Right ventricle myocardium superior (tissue), 1 donor: Measurements from ENCODE around the gene WDR27. TPM values are rescaled to one million over a fixed set of nuclear protein-coding genes. Genes with fewer than 3 reads are reported as not detected.
A peak's percentile ranks its signal among the peaks of the same experiment; 100 is the strongest.
"Not testable (repeated sequence)": the region's sequence is repeated elsewhere in the genome, so short reads cannot be mapped to it uniquely, and the experiment has no call there.

Source experiments
- ATAC-seq: fragments of 200-7000 bp; cut with Tn5 transposase; one replicate; pipeline ENCODE4 v1.9.1; 2020; ENCODE audit warnings: mild to moderate bottlenecking; ENCODE audit not compliant: poor library complexity
- DNase-seq: peaks from one replicate; pipeline ENCODE4 v3.0.0-alpha.2; 2020
- intact Hi-C: fragments of 100-400 bp; cut with DNase I; formaldehyde crosslinking; loops from one replicate; pipeline ENCODE4 v1.11.2; 2022
- total RNA-seq: library from RNA; stranded (reverse); fragmentation: NEBNext Ultra II Directional; extraction: Animal tissue kit (Norgen Biotek cat#: 25700); gene quantifications from one replicate; pipeline ENCODE4 v1.2.1, GENCODE V29; 2021
- donor health status: DM: no; HTN: yes; CAD: no; lungs with severe emphysema.

The WDR27 gene
- total RNA-seq, 1 donor from 2014 or later = 9.0 TPM

DNA sequence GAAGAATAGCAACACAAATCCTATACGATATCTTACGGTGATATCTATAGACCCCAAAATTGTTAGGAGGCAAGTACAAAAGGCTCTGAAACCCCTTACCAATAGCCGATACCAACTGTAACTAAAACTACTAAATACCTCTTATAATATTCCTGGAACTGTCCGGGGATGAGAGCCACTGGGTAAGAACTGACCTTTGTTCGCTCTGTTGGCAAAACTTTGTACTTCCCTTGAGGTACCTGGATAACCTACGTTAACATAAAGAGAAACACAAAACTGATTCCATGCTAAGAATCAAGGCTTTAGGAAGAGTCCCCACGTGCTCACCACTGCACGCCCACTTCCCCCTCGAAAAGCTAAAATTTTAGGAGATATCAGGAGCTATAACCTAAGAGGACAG is 12.8 kb upstream of the WDR27 start:
- intact Hi-C loops = no loop called here
- no peak for ATAC-seq

GRCh38 chr6:169714178-169714577 is 12.3 kb upstream of the WDR27 start:
- ATAC-seq (no peak), DNase-seq (no peak)
- intact Hi-C loops = no loop called here

More for the DNA sequence above, 12.8 kb upstream of the WDR27 start:
- DNase-seq = no peak

- intact Hi-C loops = no loop called here
- ATAC-seq = no peak
Observed at GRCh38 chr6:169710009-169710408, 8.2 kb upstream of the WDR27 start.

DNA sequence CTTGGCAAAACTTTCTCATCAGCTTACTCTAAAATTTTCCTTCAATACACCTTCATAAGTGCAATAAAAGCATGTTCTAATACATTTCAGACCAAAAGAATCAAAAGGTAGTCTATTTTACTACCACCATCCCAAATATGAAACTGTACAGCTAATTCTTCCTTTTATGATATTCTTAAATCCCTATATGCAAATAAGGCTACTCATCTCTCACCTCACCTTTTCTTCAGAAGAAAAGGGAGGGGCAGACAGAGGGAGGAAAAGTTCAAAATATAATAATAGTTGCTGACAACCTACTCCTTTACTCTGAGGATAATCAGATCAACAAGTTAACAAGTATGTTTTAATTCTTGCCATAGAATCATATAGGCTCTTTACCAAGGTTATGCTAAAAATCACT is 7.5 kb upstream of the WDR27 start:
- DNase-seq = no peak
- intact Hi-C loops = no loop called here
- ATAC-seq = no peak

More at GRCh38 chr6:169710009-169710408, 8.2 kb upstream of the WDR27 start:
- no peak for DNase-seq

GRCh38 chr6:169707772-169708171 is 5.9 kb upstream of the WDR27 start:
- no peak for DNase-seq

GRCh38 chr6:169702840-169703246 is 1.0 kb upstream of the WDR27 start:
- DNase-seq (no peak), ATAC-seq (no peak)
- intact Hi-C loops = no loop called here

More at GRCh38 chr6:169707772-169708171, 5.9 kb upstream of the WDR27 start:
- ATAC-seq = no peak
- intact Hi-C loops = no loop called here

DNA sequence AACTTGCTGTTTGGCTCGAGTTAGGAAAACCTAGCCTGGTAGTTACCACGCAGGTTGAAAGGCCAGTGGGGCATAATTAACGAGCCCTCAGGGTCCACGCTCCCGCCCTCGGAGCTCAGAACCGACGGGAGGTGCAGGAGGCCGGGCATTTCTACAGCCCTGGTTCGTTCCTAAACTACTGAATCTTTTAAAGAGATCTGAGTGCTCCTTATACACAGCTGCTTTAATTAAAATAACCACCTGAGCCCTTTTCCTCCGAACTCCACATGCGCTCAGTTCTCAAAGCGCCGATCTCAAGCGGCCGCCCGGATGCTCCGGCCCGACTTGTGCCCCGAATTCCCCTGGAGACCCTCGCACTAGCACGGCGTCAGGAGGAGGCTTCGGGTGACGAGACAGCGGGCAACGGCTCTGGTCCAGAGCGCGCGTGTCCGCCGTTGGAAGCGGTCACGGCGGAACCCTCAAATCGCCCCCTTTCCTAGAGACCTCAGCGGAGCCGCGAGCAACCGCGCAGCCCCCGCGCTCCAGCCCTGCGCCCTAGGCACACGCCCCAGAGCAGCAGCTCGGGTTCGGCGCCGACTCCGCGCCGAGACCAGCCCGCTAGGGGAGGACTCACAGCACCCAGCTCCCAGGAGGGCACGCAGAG is 397 bp downstream of the WDR27 start:
- intact Hi-C loops = no loop called here
- DNase-seq (no peak), ATAC-seq (peak; percentile 11)

GRCh38 chr6:169700296-169700695 is 1.5 kb downstream of the WDR27 start:
- no peak for DNase-seq
- ATAC-seq = no peak
- intact Hi-C loops = no loop called here

- ATAC-seq, intact Hi-C loops: not testable (repeated sequence)
- peak; percentile 43 for DNase-seq
Observed at GRCh38 chr6:169697115-169697514, 4.7 kb downstream of the WDR27 start.

DNA sequence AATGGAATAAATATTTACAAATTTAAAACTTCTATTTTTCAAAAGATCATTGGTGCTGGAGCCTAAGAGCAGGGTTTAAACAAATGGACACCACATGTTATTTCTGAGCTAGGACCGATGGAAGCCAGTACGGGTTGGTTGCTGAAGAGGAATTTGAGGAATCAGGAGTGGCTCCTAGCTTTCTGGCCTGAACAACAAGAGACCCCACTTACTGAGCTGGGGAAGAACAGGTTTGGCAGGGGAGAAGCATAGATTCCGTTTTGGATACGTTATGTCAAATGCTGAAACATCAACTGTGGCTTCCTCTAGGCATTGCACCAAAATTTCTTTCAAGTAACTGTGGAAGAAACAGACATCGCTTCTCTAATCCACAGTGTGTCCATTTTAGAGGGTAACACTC is 6.7 kb downstream of the WDR27 start:
- ATAC-seq = no peak
- no peak for DNase-seq
- intact Hi-C loops = no loop called here

GRCh38 chr6:169692516-169692915 is 9.3 kb downstream of the WDR27 start:
- ATAC-seq = no peak

GRCh38 chr6:169691260-169691659 is 10.6 kb downstream of the WDR27 start:
- DNase-seq (no peak), ATAC-seq (no peak)
- intact Hi-C loops = no loop called here

More at GRCh38 chr6:169692516-169692915, 9.3 kb downstream of the WDR27 start:
- intact Hi-C loops = no loop called here
- no peak for DNase-seq

DNA sequence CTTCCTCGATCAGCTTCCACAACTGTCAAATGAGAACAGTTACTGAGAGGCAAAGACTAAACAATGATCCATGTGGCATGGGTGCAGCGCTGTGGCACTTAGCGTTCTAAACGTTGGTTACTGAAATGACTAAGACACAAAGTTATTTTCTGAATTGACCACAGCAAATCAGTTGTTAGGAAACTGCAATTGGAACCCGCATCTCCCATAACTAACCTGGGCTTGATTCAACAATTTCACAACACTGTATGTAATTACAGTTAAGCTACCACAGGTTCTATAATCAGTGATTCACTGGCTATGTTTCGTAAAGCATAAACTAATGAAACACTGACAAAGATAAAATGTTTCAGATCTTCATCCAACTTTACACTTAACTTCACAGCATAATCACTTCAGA is 12.5 kb downstream of the WDR27 start:
- no peak for ATAC-seq
- intact Hi-C loops = no loop called here
- DNase-seq = no peak

DNA sequence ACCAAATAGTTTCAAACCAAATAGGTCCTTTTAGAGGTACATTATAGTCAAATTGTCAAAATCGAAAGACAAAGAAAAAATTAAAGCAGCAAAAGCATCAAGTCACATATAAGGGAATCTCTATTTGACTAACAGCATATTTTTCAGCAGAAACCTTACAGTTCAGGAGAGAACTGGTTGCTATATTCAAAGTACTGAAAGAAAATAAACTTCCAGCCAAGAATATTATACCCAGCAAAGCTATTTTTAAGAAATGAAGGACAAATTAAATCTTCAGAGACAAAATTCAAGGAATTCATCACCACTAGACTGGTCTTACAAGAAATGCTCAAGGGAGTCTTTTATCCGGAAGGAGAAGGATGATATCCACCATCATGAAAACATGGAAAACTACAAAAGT is 16.0 kb downstream of the WDR27 start:
- DNase-seq (no peak), ATAC-seq (no peak)
- intact Hi-C loops = no loop called here

GRCh38 chr6:169684056-169684455 is 17.8 kb downstream of the WDR27 start:
- no peak for ATAC-seq
- no peak for DNase-seq

DNA sequence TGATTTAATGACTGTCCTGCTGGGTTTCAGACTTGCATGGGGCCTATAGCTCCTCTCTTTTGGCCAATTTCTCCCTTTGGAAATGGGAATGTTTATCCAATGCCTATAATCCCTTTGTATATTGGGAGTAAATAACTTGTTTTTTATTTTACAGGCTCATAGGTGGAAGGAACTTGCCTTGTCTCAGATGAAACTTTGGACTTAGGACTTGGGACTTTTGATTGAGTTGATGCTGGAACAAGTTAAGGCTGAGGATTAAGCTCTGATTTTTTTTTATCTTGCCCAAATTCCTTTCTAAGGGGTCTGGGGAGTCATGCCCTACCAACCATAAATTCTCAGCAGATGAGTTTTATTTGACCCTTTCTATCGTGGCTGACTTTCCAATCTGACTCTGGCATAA is 23.5 kb downstream of the WDR27 start:
- intact Hi-C loops = no loop called here
- ATAC-seq = no peak
- no peak for DNase-seq

More at GRCh38 chr6:169684056-169684455, 17.8 kb downstream of the WDR27 start:
- intact Hi-C loops = no loop called here

DNA sequence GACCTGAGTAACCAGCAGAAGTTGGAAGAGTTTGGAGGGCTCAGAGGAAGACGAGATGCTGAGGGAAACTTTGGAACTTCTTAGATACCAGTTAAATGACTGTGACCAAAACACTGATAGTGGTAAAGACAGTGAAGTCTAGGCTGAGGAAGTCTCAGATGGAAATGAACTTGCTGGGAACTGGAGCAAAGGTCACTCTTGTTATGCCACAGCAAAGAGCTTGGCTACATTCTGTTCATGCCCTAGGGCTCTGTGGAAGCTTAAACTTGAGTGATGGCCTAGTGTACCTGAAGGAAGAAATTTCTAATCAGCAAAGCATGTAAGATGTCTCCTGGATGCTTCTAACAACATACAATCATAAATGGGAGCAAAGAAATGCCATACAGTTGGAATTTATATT is 24.7 kb downstream of the WDR27 start:
- ATAC-seq (no peak), DNase-seq (no peak)
- intact Hi-C loops = no loop called here

DNA sequence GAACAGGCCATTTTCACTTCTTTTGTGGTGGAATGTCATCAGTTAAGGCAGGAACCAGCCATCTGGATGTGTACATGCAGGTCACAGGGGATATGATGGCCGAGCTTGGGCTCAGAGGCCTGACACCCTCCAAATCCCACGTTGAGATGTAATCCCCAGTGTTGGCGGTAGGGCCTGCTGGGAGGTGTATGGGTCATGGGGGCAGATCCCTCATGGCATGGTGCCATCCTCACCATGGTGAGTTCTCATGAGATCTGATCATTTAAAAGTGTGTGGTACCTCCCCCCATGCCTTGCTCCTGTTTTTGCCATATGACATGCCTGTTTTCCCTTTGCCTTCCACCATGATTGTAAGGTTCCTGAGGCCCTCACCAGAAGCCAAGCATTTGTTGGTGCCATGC is 26.8 kb downstream of the WDR27 start:
- DNase-seq (peak; percentile 26), ATAC-seq (no peak)
- intact Hi-C loops = no loop called here

- DNase-seq (no peak), ATAC-seq (no peak)
- intact Hi-C loops = no loop called here
Observed at GRCh38 chr6:169671563-169671962, 30.3 kb downstream of the WDR27 start.

GRCh38 chr6:169669889-169670288 is 31.9 kb downstream of the WDR27 start:
- ATAC-seq (peak; percentile 12), DNase-seq (no peak)
- intact Hi-C loops = no loop called here

- intact Hi-C loops = no loop called here
- DNase-seq (no peak), ATAC-seq (no peak)
Observed at GRCh38 chr6:169669147-169669546, 32.7 kb downstream of the WDR27 start.
